Thyroid gland (tissue), 4 donors: Measurements from ENCODE around the gene MYO19.

Experiments
- POLR2A ChIP-seq, 2 donors: fragments of 450-650 bp; IDR thresholded peaks; one replicate each; pipeline ENCODE4 v1.6.1; 2017; ENCODE audit warnings: antibody characterized with exemption in 2 of 2, mild to moderate bottlenecking in 2 of 2, moderate library complexity in 1 of 2
- TF ChIP-seq, protein P1 (sequence below), 6 experiments: fragments of 200-600 bp in 3 of 6; fragments of 450-650 bp in 3 of 6; sonication (generic) in 3 of 6; IDR thresholded peaks; one replicate each; pipeline ENCODE4 v1.5.1; 2016 to 2019; ENCODE audit warnings: antibody characterized with exemption in 6 of 6, mild to moderate bottlenecking in 2 of 6, inconsistent platforms in 1 of 6, moderate library complexity in 1 of 6

GRCh38 chr17:36464765-36465088 is 69.9 kb downstream of the MYO19 start:
- TF ChIP-seq, protein P1, sequence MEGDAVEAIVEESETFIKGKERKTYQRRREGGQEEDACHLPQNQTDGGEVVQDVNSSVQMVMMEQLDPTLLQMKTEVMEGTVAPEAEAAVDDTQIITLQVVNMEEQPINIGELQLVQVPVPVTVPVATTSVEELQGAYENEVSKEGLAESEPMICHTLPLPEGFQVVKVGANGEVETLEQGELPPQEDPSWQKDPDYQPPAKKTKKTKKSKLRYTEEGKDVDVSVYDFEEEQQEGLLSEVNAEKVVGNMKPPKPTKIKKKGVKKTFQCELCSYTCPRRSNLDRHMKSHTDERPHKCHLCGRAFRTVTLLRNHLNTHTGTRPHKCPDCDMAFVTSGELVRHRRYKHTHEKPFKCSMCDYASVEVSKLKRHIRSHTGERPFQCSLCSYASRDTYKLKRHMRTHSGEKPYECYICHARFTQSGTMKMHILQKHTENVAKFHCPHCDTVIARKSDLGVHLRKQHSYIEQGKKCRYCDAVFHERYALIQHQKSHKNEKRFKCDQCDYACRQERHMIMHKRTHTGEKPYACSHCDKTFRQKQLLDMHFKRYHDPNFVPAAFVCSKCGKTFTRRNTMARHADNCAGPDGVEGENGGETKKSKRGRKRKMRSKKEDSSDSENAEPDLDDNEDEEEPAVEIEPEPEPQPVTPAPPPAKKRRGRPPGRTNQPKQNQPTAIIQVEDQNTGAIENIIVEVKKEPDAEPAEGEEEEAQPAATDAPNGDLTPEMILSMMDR (IDR thresholded peaks at IDR 0.05): no peak
- no peak for TF ChIP-seq POLR2A (IDR thresholded peaks at IDR 0.05)
